WERI-Rb-1 (cell line): ENCODE measurements around the gene PCSK7.
A peak's percentile ranks its signal among the peaks of the same experiment; 100 is the strongest.

Experiments
- DNase-seq: peaks from one replicate; pipeline ENCODE4 v3.0.0-alpha.2; 2020
- H3K27ac ChIP-seq: fragments of 250-450 bp; sonication (Bioruptor Pico); 2 replicates; pipeline ENCODE4 v1.5.1; 2020; ENCODE audit warnings: mild to moderate bottlenecking, moderate library complexity
- H3K27me3 ChIP-seq: fragments of 250-450 bp; sonication (Bioruptor Pico); 2 replicates; pipeline ENCODE4 v1.5.1; 2021; ENCODE audit warnings: mild to moderate bottlenecking, low read depth, moderate library complexity; ENCODE audit not compliant: insufficient read depth, severe bottlenecking
- H3K36me3 ChIP-seq: fragments of 250-450 bp; sonication (Bioruptor Pico); 2 replicates; pipeline ENCODE4 v1.5.1; 2020; ENCODE audit warnings: mild to moderate bottlenecking, moderate library complexity
- H3K4me3 ChIP-seq: 2 replicates; pipeline ENCODE4 v1.5.1; 2011; ENCODE audit warnings: low read depth, mild to moderate bottlenecking, control low read depth, low read length
- H3K9me3 ChIP-seq: fragments of 250-450 bp; sonication (Bioruptor Pico); 2 replicates; pipeline ENCODE4 v1.5.1; 2021; ENCODE audit warnings: mild to moderate bottlenecking, moderate library complexity; ENCODE audit not compliant: severe bottlenecking
- TF ChIP-seq, protein P1 (sequence below): IDR thresholded peaks from 2 replicates; pipeline ENCODE4 v1.5.1; 2011; ENCODE audit warnings: low read depth, mild to moderate bottlenecking, control low read depth, inconsistent platforms, low read length

PCSK7 gene

DNA sequence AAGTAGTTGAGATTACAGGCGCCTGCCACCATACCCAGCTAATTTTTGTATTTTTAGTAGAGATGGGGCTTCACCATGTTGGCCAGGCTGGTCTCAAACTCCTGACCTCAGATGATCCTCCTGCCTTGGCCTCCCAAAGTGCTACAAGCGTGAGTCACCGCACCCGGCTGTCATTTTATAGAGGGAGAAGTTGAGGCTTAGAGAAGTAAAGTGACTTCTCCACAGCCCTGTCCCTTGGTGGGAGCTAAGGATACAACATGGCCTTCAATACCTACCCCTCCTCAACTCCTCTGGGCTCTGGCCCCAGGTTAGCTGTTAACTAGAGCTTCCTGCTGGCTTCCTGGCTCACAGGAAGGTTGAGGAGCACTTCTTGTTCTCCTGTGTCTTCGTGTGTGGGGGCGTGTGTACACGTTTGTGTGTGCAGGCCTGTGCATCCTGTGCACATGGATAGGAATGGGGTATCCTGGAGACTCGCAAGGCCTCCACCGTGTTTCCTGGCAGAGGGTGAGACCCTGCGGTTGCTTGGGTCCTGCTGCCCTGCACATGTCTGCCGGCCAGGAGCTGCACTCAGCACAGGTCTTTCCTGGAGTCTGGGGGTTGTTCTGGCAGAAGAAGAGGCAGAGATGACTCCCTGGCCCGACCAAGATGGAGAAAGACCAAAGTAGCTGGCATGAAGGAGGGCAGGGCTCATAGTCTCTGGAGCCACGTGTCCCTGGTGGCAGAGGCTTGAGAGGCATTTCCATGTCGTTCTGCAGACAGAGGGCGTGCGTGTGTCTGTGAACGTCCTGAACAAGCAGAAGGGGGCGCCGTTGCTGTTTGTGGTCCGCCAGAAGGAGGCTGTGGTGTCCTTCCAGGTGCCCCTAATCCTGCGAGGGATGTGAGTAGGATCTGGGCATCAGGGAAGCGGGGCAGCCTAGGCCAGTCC is 51.0 kb downstream of the PCSK7 start:
- Histone ChIP-seq H3K9me3 (no peaks in the 10 kb centered on the region), H3K36me3 (peaks cover 22% of the 10 kb centered on the region), H3K27ac (no peak overlapping the region), H3K4me3 (no peak overlapping the region), H3K27me3 (no peaks in the 10 kb centered on the region)
- TF ChIP-seq, protein P1, sequence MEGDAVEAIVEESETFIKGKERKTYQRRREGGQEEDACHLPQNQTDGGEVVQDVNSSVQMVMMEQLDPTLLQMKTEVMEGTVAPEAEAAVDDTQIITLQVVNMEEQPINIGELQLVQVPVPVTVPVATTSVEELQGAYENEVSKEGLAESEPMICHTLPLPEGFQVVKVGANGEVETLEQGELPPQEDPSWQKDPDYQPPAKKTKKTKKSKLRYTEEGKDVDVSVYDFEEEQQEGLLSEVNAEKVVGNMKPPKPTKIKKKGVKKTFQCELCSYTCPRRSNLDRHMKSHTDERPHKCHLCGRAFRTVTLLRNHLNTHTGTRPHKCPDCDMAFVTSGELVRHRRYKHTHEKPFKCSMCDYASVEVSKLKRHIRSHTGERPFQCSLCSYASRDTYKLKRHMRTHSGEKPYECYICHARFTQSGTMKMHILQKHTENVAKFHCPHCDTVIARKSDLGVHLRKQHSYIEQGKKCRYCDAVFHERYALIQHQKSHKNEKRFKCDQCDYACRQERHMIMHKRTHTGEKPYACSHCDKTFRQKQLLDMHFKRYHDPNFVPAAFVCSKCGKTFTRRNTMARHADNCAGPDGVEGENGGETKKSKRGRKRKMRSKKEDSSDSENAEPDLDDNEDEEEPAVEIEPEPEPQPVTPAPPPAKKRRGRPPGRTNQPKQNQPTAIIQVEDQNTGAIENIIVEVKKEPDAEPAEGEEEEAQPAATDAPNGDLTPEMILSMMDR, result peak; percentile 97
- DNase-seq, result peak; percentile 89

DNA sequence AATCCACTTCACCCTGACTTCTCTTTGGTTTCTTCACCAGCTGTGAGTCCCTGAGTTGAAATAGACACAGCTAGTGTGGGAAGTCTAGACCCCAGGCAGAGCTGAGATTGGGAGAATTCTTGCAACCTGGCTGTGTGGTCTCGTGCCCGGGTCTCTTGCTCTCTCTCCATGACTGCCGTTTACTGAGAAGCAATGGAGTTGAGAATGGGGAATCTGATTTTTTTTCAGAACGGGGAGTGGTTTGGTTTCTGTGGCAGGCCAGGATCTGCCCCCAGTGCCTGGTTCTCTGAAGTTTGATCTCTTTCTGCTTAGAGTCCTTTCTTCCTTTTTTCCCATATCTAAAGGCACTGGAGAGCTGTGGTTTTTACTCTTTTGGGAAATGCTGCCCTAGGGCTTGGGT is 51.9 kb downstream of the PCSK7 start:
- DNase-seq, result no peak
- no peak overlapping the region for H3K4me3 ChIP-seq
- H3K27me3 ChIP-seq, result no peaks in the 10 kb centered on the region
- TF ChIP-seq, protein P1, result no peak
- H3K36me3 ChIP-seq, result peaks cover 20% of the 10 kb centered on the region
- no peak overlapping the region for H3K27ac ChIP-seq
- no peaks in the 10 kb centered on the region for H3K9me3 ChIP-seq

DNA sequence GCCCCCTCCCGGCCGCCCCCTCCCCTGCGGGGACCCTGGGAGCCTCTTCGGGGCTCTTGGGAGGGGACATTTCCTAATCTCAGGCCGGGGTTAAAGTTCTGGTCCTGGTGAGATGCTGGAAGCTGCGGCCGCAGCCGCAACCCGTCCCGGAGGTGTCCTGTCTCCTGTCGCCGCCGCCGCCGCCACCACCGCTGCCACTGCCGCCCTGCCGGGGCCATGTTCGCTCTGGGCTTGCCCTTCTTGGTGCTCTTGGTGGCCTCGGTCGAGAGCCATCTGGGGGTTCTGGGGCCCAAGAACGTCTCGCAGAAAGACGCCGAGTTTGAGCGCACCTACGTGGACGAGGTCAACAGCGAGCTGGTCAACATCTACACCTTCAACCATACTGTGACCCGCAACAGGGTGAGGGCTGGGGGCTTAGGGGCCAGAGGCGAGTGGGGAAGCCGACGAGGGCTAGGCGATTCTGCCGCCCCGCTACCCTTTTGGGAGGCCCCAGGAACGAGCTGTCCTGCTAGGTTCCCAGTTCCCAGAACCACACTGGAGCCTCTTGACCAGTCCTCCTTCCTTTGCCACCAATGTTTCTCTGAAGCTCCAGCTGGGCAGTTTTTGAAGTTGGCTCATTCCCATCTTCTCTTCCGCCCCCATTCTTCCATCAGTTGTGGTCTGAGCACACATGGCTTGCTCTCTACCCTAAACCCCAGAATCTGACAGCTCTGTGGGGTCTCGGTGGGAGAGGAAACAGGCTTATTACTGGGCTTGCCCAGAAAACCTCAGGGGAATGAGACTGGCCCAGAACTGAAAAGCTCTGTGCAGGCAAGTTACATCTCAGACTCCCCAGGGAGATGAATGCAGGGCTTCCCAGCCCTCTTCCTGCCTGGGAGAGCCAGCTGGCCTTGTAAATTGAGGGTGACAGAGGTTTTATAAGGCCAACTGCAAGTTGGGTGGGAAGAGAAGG is 52.5 kb downstream of the PCSK7 start:
- peaks cover 21% of the 10 kb centered on the region for H3K36me3 ChIP-seq
- no peak for DNase-seq
- no peaks in the 10 kb centered on the region for H3K9me3 ChIP-seq
- peak overlapping the region; percentile 44 for H3K27ac ChIP-seq
- TF ChIP-seq, protein P1, result no peak
- H3K4me3 ChIP-seq, result peak overlapping the region; percentile 74
- no peaks in the 10 kb centered on the region for H3K27me3 ChIP-seq

DNA sequence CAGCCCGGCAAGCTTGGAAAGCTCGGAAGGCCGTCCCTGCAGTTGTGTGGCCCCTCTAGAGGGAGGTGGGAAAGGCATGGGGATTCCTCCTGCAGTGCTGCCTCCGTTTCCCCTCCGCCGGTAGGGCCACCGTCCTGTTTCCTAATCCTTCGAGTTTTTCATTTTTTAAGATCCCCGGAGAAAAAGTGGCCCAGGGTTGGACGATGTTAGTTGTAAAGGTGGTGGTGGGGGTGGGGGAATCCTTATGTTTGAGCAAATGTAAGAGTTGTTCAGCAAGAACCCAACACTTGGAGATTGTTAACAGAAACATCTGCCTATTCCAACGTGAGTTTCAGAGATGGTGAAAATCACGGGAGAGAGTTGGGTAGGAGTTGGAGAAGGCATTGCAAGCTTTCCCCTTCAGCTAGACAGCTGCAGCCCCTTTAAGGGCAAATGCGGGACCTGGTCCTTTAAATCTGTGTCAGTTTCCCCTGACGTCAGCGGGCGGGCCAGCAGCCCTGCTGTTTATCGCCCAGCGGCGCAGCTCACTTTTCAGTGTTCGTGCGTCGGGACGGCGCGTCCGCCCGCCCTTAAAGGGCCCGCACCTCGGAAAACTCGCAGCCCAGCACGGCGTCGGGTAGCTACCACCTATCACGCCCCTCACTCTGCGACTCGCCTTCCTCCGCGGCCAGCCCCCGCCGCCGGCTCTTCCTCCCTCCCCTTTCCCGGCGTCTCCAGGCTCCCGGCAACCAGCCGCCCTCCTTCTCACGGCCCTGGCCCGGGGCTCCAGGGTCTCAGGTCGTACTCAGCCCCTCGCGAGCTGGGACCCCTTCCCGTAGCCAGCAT is 53.5 kb downstream of the PCSK7 start, which contains the start of gene SIDT2:
Gene SIDT2 (plus strand): TSS at position 534 of the 825 bp plus-strand sequence. CDS start 521 bp downstream, outside the sequence.
- Histone ChIP-seq H3K27ac (peak within 1 kb of the TSS; percentile 47), H3K4me3 (peak within 1 kb of the TSS; percentile 74), H3K9me3 (no peaks in the 10 kb centered on the region), H3K36me3 (peaks cover 21% of the 10 kb centered on the region), H3K27me3 (no peaks in the 10 kb centered on the region)
- DNase-seq, result peak; percentile 93
- TF ChIP-seq, protein P1, result no peak

DNA sequence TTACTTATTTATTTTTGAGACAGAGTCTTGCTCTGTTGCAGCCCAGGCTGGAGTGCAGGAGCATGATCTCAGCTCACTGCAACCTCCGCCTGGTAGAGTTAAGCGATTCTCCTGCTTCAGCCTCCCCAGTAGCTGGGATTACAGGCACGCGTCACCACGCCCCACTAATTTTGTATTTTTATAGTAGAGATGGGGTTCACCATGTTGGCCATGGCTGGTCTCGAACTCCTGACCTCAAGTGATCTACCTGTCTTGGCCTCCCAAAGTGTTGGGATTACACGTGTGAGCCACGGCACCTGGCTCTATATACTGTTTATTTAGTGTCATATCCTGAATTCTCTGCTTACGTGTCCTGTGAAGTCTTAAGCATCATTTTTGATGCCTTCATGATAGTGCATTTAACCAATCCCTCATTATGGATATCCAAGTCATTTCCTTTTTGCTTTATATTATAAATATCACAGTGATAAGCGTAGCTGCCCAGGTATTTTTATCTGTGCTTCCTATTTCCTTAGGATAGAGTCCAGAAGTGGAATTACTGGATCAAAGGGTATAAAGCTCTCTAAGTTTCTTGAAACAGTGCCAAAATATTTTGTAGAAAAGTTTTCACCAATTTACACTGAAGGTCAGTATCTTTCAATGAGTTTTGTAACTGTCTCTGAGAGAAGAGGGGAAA is 54.2 kb downstream of the PCSK7 start:
- no peak for DNase-seq
- no peaks in the 10 kb centered on the region for H3K27me3 ChIP-seq
- peak overlapping the region; percentile 74 for H3K4me3 ChIP-seq
- H3K36me3 ChIP-seq, result peaks cover 19% of the 10 kb centered on the region
- H3K9me3 ChIP-seq, result no peaks in the 10 kb centered on the region
- TF ChIP-seq, protein P1, result no peak
- peak overlapping the region; percentile 47 for H3K27ac ChIP-seq
